GM21360 (cell line): ENCODE results near the gene TUG1.

Experiments
- ATAC-seq: cut with Tn5 transposase; IDR thresholded peaks from one replicate; pipeline ENCODE4 v1.9.1; 2021; ENCODE audit warnings: mild to moderate bottlenecking, moderate library complexity; ENCODE audit not compliant: unreplicated experiment

Gene TUG1

DNA sequence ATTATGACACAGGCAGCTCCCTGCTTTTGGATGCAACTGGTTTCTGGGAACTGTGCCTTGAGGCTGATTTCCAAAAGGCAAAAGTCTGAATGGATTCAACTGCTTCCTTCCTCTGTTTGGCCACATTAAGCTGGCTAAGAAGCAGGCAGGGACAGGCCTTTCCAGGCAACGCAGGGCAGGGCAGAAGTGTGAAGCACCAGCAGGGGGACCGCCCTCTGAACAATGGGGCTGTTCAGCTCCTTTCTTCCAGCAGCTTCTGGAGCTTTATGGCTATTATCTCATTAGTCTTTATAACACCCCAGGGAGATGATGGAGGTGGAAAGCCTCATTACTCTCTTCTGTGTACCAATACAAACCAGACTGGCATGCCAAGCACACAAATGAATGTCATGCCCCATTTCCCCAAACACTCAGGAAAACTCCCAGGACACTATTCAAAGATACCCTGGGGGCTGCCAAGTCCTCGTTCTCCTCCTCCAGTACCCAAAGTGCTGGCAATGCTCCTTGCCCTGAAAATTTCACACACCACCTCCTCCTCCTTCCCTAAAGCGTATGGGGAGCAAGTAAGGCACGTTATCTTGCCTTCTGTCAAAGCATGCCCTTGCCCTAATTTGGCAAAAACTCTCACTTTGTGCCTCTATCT, 21.8 kb upstream of the TUG1 start:
- ATAC-seq: no peak

DNA sequence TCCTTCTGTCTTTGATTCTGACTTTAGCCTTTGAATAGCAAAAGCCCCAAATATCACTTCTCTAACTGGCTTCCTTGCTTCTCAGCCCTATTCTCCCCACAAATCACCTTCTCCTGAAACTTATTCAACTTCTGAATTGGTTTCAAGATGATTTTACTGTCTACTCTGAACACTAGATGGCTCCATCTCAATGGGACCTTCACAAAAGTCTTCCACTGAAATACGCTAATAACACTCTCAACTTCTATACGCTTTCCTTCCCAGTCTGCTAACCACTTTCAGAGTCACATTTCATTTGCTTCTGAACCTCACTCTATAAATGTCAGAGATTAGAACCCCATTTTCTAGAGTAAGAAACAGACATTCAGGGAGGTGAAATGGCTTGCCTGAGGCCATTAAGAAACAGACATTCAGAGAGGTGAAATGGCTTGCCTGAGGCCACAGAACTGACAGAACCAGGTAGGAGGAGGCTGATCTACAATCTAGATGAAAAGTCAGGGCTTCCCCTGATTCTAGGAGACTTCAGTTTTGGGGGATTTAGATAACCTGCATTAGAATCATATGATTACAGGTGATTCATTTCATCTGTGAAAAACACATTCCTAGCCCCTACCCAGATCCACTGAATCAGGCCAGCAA, 21.1 kb upstream of the TUG1 start:
- ATAC-seq: no peak

DNA sequence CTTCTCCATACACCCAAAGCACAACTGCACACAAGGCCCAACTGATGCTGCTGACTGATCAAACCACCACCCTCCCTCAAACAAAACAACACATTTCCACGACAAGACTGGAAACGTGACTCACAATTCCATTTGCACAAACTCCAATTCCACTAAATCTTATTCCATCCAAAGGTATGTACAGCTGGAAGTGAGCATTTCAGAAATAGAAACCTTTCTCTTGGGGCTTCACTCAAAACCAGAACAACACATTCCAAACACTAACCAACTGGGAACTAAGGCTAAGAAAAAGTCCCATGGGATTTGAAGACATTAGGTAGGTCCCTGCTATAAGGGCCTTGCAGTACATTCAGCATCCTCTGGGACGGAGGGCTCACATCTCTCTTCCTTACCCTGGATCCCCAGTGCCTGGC, 20.1 kb upstream of the TUG1 start:
- no peak for ATAC-seq

DNA sequence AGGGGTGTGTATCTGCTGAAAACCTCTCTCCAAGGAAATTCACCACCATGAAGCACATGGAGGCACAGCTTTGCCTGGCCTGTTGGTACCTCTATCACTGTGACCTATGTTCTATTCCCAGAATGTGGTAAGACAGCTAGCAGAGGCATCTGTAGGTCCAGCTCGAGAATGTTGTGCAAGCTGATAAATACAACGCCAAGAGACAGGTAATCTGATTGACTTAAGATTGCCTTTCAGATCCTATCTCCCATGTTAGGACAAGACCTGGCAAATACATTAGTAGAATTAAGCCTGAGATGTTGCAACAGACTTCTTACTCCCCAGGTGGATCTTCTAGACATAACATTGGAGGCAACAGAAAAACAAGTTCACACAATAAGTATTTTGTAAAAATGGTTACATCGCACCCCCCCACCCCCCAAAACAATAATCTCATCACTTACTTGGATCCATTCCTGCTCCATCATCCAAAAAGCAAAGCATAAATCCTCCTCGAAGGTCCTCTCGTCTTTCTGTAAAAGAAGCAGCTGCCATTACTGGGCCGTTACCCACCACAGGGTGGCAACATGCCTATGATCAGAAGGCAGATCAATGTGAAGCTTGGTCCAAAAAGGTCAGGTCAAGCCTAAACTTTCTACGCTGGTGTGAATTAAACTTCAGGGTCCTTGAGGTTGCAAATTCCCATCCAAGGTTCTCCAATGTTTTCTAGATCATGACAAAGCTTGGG, 19.0 kb upstream of the TUG1 start:
- no peak for ATAC-seq

DNA sequence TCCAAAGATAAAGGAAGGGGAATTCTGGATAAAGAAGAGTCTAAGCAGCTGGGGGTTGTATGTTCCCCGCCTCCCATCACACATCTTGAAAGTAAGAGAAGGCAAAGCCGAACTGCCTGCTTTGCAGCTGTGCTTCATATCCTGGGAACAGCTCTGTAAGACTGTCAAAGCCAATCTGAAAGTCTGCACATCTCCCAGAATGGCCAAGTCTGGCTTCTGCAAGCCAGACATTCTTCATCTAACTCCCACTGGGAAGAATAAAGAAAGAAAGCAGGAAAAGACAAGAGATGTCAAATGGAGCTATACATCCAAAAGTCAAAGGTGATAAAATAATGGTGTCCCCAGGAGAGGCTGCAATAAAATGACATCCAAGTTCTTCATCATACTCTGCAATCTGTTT, 15.9 kb upstream of the TUG1 start:
- ATAC-seq: no peak

DNA sequence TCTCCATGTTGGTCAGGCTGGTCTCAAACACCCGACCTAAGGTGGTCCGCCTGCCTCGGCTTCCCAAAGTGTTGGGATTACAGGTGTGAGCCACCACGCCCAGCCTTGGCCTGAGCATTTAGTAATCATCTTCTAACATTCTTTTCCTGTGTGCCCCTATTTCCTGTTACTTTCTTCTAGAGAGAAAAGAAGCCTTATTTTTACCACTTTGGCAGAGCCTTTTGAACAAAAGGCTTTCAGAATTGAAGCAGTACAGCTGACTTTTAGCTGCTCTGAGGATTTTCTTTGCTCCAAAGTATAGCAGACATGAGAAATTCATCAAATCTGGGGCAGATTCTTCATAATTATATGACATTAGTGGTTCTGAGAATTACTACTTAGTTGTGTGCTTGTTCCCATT, 13.9 kb upstream of the TUG1 start:
- ATAC-seq: no peak

DNA sequence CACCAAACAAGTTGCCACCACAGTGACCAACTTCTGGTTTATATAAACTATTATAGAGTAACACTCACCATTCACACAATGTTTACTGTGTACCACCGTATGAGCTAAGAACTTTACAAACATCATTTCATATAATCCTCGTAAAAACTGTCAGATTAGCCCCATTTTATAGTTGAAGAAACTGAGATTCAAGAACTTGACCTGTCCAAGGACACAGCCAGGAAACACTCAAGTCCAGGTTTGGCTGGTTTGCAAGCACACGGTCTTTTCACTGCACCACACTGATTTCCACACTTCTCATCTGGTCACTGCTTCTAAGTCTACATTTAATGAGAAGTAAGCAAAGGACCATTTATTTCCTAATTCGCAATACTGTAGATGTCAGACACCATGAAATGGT, 4.2 kb upstream of the TUG1 start:
- ATAC-seq: no peak

DNA sequence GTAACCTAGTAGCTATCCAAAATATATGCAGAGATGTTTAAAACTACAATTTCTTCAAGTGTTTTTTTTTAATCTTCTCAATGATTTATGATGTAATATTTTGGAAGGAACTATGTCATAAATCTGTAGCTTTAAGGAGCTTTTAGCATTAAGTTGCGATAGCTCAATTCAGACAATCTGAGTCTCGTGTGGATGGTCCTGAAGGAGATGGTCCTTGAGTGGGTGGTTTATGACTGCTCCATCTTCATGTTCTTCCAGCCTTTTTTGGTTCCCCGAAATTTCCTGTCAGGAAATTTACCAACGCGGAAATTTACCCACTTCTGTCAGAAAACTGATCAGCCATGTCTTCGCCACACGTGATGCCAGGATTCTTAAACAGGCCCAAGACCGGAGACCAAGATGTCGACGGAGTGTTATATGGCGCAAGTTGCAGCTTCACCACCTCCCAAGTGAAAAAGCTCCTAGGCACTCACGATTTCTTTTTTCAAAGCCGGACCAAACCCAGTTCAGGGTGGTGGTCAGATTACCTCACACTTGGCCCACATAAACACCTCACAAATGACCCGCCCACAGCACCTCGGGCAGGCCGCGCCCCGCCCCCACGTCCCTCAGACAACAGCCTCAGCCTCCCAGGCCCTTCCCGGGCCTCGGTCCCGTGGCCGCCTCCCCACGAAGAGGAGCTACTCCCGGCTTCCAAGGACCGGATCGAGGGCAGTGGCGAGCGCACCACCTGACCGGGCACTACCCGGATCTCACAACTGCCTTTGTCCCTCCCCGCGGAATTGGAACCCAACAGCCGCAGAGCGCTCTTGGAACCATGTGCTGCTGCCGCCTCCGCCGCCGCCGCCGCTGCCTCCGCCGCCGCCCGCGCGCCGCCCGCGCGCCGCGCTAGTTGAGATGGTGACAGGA, 796 bp upstream of the TUG1 start, which contains the start of gene MORC2:
Gene MORC2, minus strand, starts transcription at position 760 of the 909 bp plus-strand sequence. CDS start 885 bp downstream, outside the sequence.
- peak; percentile 16 for ATAC-seq

DNA sequence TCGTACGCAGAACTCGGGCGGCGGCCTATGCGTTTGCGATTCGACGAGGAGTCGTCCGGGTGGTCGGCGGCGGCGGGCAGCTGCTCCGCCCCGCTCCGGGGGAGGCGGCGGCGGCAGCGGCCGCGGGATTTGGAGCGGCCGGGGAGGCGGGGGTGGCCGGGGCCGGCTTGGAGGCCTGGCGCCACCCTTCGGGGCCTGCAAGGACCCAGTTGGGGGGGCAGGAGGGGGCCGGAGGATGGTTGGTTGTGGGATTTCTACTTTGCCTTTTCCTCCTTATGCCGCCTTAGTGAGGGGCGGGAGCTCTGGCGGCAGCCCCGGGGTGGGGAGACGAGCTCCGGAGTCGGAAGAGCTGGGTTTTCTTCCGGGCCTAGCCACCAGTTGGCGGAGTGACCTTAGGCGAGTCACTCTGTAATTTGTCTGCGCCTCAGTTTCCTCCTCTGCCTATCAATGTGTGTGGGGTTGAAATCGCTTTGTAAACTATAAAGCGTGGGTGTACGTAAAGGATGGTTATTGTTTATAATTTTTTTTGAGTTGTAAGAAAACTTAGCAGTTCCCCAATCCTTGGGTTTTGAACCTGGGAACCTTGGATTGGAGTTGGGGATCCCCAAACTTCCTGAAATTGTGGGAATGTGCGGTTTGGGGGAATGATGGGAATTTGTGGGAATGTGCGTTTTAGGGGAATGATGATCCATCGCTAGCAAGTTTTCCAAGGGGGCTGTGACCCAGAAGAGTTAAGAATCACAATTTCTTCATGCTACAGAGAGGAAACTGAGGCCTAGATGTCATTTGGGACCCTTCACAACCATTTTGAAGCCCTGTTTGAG, 679 bp downstream of the TUG1 start:
- peak; percentile 36 for ATAC-seq

DNA sequence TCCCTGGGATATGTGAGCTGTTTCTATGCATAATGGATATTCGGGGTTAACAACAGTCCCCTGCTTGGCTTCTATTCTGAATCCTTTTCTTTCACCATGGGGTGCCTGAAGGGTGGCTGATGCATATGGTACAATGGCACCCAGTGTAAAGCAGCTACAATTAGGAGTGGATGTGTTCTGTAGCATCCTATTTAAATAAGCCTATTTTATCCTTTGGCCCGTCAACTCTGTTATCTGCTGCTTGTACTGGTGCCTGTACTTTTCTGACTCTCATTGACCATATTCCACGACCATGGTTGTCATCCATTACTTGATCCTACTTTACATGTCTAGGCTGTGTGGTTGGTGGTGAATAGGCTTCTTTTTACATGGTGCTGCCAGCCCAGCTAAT, 1.3 kb downstream of the TUG1 start:
- ATAC-seq: no peak

DNA sequence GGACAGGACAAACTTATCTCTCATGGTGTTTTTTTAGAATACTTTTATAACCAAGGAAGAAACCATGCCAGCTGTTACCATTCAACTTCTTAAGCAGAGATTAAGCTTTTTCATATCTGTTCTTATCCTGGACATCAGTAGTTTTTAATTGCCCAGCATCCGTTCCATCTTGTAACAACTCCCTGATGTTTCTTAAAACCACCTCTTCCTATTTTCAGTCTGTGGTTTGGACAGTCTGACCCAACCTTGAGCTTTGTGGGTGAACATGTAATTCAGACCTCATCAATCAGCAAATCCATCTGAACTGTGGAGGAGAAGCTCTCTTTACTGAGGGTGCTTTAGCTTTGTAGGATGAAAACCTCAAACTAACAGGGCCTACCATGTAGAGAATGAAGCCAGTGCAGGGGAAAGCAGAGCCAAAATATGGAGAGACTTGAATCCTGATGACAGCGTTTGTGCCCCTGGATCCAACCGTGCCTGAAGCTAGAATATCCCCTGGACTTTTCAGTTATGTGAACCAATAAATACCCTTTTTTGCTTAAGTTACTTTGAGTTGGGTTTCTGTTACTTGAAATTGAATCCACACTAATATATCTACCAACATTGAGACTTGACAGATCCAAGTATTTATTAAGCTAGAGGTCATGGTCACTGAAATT, 9.4 kb downstream of the TUG1 start:
- ATAC-seq: no peak

DNA sequence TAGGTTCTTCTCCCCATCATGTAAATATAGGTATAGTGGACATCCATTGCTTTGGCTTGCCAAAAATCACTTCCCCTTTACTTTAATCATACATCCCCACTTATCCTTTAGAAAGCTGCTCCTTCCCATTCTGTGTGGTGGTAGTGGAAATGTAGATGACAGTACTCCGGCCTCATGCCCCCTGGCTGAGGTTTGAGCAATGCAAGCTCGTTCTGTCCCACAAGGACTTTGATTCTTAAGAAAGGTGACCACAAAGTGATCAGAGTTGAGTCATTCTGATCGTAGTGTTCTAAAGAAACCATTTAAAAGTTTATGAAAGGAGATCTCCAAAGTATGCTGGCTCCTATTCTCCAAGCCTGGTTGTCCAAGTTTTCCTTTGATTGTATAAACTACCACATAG, 10.9 kb downstream of the TUG1 start:
- no peak for ATAC-seq

DNA sequence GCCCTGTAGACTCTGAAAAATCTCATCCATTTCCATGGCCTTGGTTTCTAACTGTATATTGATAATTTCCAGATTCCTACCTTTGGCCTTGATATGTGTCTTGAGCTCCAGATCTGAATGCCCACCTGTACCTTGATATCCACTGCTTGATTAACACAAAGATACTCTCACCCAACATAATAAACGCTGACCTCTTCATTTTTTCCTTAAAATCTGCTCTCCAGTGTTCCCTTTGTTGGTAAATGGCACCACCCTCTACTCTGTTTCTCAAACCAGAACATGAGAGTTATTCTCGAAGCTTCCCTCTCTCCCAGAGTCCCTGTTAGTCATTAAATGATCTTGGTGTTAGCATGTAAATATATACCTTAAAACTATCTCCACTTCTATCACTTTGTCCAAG, 13.4 kb downstream of the TUG1 start:
- ATAC-seq: no peak

DNA sequence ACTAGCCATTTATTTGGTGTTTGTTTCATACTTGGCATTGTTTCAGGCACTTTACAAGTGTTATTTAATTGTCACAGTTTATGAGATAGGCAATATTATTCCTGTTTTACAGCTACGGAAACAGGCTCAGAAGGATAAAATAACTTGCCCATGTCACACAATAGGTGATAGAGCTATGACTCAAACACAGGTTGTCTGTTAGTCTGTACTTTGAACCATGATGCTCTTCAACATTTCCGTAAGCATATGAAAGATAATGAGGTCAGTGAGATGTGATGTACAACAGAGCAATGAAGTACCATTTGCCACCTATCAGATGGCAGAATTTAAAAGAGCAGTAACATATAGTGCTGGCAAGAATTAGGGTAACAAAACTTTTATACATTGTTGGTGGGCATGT, 15.3 kb downstream of the TUG1 start:
- no peak for ATAC-seq

DNA sequence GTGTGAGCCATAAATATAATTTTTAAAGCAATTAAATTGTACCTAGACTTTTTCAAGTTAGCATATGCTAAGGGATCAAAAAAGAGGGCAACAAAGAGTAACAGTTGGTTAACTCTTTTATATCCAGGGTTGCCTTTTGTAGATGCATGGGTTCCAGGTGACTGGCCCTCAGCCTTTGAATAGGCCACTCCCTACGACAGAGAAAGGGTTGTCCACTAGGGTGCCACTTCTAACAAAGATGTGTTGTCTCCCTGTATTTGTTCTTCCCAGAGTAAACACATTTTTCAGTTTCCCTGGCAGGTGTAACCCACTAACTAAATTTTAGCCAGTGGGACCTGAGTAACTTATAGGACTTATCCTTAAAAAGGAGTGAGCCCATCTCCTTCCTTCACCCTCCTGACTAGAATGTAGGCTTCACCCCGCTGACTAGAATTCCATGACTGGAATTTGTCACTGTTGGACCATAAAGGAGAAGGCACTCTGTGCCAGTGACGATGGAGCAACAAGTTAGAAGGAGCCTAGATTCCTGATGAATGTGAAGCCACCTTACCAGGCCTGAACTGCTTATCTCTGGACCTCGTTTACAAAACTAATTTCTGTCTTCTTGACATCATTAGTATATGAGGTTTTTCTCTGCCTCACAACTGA, 16.6 kb downstream of the TUG1 start:
- ATAC-seq: no peak

DNA sequence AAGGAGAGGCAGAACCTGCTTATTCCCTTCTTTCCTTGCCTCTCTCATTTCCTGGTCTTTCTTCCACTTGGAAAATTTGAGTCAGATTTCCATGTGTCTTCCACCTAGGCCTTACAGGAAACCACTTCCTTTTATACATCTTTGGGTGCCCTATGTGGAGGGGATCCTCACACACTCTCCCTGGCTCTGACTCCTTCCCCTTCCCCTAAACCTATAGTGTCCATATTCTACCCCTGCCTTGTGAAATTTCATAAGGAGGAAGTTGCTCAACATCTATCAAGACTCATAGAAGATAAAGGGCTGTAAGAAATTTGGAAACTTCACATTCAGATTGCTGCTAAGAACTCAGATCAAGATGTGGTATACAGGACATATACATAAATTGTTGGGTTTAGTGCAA, 20.4 kb downstream of the TUG1 start:
- ATAC-seq: no peak

DNA sequence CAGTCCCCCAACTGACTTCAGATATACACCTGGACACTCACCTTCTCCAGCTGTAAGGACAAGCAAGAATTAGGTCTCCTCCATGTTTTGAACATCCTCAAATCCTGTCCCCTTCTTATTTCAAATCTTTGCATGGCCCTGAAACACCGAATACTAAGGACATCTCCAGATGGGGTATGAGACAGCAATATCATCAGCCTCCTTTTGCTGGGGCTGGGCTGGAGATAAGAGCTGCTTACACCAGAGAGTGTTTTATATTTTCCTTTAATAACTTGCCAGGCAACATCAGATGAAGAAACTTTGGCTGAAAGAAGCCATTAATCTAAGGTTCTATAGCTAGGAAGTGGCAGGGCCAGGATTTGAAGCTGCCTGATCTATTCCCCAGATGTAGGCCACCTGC, 21.6 kb downstream of the TUG1 start:
- ATAC-seq: no peak

DNA sequence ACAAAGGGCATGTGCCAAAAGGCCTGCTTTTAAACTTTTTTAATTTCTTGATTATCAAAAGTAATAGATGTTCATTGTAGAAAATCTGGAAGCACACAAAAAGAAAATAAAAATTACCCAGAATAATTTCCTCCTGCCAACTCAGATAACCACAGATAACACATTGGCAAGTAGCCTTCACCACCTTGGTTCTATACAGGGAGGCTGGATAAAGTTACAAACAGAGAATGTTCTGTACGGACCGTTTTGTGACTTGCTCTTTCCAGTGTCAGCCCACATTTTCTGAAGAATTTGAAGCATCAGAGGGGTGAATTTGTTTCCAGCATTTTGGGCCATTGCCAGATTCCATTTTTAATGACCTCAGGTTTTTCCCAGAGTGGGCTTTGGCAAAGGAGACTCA, 23.5 kb downstream of the TUG1 start:
- ATAC-seq: no peak

DNA sequence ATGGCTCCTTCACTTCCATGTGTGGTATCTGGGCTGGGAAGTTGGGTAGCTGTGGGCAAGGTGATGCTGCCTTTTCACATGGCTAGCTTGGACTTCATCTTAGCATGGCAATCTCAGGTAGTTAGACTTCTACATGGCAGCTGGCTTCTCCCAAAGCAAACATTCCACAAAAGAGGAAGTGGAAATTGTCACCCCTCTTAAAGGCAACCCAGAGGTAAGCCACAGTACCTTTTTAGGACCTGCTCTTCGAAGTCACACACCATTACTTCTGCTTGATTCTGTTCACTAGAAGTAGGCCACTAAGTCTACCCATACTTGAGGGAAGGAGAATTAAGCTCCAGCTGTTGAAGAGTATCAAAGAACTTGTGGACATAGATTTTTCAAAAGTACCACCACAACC, 25.9 kb downstream of the TUG1 start:
- ATAC-seq: no peak
